ENCODE measurements around the gene CHI3L2. TPM values are rescaled to one million over a fixed set of nuclear protein-coding genes. Genes with fewer than 3 reads are reported as not detected.

Gene CHI3L2
- polyA plus RNA-seq, 1 donor from 2014 or later, result not detected

- H4K20me1 ChIP-seq (ENCODE audit: insufficient read depth), result no peaks in the 10 kb centered on the region
- no peak for TF ChIP-seq POLR2AphosphoS5 (IDR thresholded peaks at IDR 0.05)
- no peak for TF ChIP-seq CTCF (IDR thresholded peaks at IDR 0.05; ENCODE audit: poor library complexity, severe bottlenecking)
- no peak for TF ChIP-seq SMC3 (conservative IDR thresholded peaks at IDR 0.05; ENCODE audit: poor library complexity)
- no peak for TF ChIP-seq TAF1 (IDR thresholded peaks at IDR 0.05; ENCODE audit: low read depth)
- no peak for TF ChIP-seq MXI1 (conservative IDR thresholded peaks at IDR 0.05; ENCODE audit: poor library complexity, severe bottlenecking)
- TF ChIP-seq EZH2 (IDR thresholded peaks at IDR 0.05; ENCODE audit: borderline replicate concordance, insufficient read depth, low read length, poor library complexity, severe bottlenecking), result no peak
- no peak for TF ChIP-seq REST (IDR thresholded peaks at IDR 0.05; ENCODE audit: borderline replicate concordance)
- TF ChIP-seq RAD21 (conservative IDR thresholded peaks at IDR 0.05), result no peak
- no peak for TF ChIP-seq EP300 (conservative IDR thresholded peaks at IDR 0.05; ENCODE audit: poor library complexity, severe bottlenecking)
- H3K4me2 ChIP-seq (ENCODE audit: low read length), result no peak overlapping the region
- no peak overlapping the region for H3K27ac ChIP-seq (ENCODE audit: low read length)
- H3K9ac ChIP-seq (ENCODE audit: low read length), result no peak overlapping the region
- no peaks in the 10 kb centered on the region for H3F3A ChIP-seq (ENCODE audit: insufficient read depth, low read length, poor library complexity, severe bottlenecking)
- no peaks in the 10 kb centered on the region for H3K27me3 ChIP-seq (ENCODE audit: insufficient read depth, low read depth, low read length)
- no peaks in the 10 kb centered on the region for H3K9me2 ChIP-seq (ENCODE audit: insufficient read depth, low read length)
- H3K36me3 ChIP-seq (ENCODE audit: insufficient read depth, low read length), result no peaks in the 10 kb centered on the region
- no peaks in the 10 kb centered on the region for H3K9me3 ChIP-seq (ENCODE audit: low read length)
- no peak overlapping the region for H3K4me3 ChIP-seq (ENCODE audit: low read length)
- H2AFZ ChIP-seq (ENCODE audit: low read depth, low read length), result no peak overlapping the region
- no peaks in the 10 kb centered on the region for H3K79me2 ChIP-seq (replicated peaks; ENCODE audit: insufficient read depth, low read length)
These were observed 52.8 kb downstream of the CHI3L2 start for GRCh38 chr1:111280267-111280666.

GRCh38 chr1:111281411-111281810, 53.9 kb downstream of the CHI3L2 start:
- no peaks in the 10 kb centered on the region for H3K9me2 ChIP-seq (ENCODE audit: insufficient read depth, low read length)
- H3K79me2 ChIP-seq (replicated peaks; ENCODE audit: insufficient read depth, low read length), result no peaks in the 10 kb centered on the region
- H3K27ac ChIP-seq (ENCODE audit: low read length), result no peak overlapping the region
- TF ChIP-seq REST (IDR thresholded peaks at IDR 0.05; ENCODE audit: borderline replicate concordance) (no peak), CTCF (IDR thresholded peaks at IDR 0.05; ENCODE audit: poor library complexity, severe bottlenecking) (no peak), SMC3 (conservative IDR thresholded peaks at IDR 0.05; ENCODE audit: poor library complexity) (no peak), EP300 (conservative IDR thresholded peaks at IDR 0.05; ENCODE audit: poor library complexity, severe bottlenecking) (no peak), POLR2AphosphoS5 (IDR thresholded peaks at IDR 0.05) (no peak), EZH2 (IDR thresholded peaks at IDR 0.05; ENCODE audit: borderline replicate concordance, insufficient read depth, low read length, poor library complexity, severe bottlenecking) (no peak), MXI1 (conservative IDR thresholded peaks at IDR 0.05; ENCODE audit: poor library complexity, severe bottlenecking) (no peak), TAF1 (IDR thresholded peaks at IDR 0.05; ENCODE audit: low read depth) (no peak), RAD21 (conservative IDR thresholded peaks at IDR 0.05) (no peak)
- no peak overlapping the region for H2AFZ ChIP-seq (ENCODE audit: low read depth, low read length)
- no peaks in the 10 kb centered on the region for H3K9me3 ChIP-seq (ENCODE audit: low read length)
- no peaks in the 10 kb centered on the region for H4K20me1 ChIP-seq (ENCODE audit: insufficient read depth)
- no peaks in the 10 kb centered on the region for H3K36me3 ChIP-seq (ENCODE audit: insufficient read depth, low read length)
- H3F3A ChIP-seq (ENCODE audit: insufficient read depth, low read length, poor library complexity, severe bottlenecking), result no peaks in the 10 kb centered on the region
- no peaks in the 10 kb centered on the region for H3K27me3 ChIP-seq (ENCODE audit: insufficient read depth, low read depth, low read length)
- H3K9ac ChIP-seq (ENCODE audit: low read length), result no peak overlapping the region
- no peak overlapping the region for H3K4me3 ChIP-seq (ENCODE audit: low read length)
- H3K4me2 ChIP-seq (ENCODE audit: low read length), result no peak overlapping the region
